HG03460 (cell line): Measurements from ENCODE around the gene ATP5ME.
"Not testable (repeated sequence)": the region's sequence is repeated elsewhere in the genome, so short reads cannot be mapped to it uniquely, and the experiment has no call there.

Experiments
- ATAC-seq: cut with Tn5 transposase; IDR thresholded peaks from one replicate; pipeline ENCODE4 v1.9.1; 2021; ENCODE audit not compliant: unreplicated experiment

ATP5ME gene

GRCh38 chr4:671769-672168, 2.3 kb downstream of the ATP5ME start:
- ATAC-seq: no peak

- ATAC-seq: not testable (repeated sequence)
These were observed 4.1 kb downstream of the ATP5ME start for GRCh38 chr4:669806-670559.

GRCh38 chr4:668219-668618, 5.9 kb downstream of the ATP5ME start:
- ATAC-seq: not testable (repeated sequence)

- no peak for ATAC-seq
These were observed 6.5 kb downstream of the ATP5ME start for GRCh38 chr4:667545-667925.

GRCh38 chr4:666822-667544, 7.1 kb downstream of the ATP5ME start:
- ATAC-seq: no peak

GRCh38 chr4:666436-666810, 7.7 kb downstream of the ATP5ME start:
- no peak for ATAC-seq

- ATAC-seq: no peak
These were observed 8.2 kb downstream of the ATP5ME start for GRCh38 chr4:665751-666435.

GRCh38 chr4:665381-665750, 8.7 kb downstream of the ATP5ME start:
- ATAC-seq: no peak

- ATAC-seq: no peak
These were observed 9.3 kb downstream of the ATP5ME start for GRCh38 chr4:664713-665231.

- peak; percentile 61 for ATAC-seq
These were observed 10.3 kb downstream of the ATP5ME start for GRCh38 chr4:663438-664428.

- no peak for ATAC-seq
These were observed 11.0 kb downstream of the ATP5ME start for GRCh38 chr4:663046-663437.

- ATAC-seq: no peak
These were observed 12.0 kb downstream of the ATP5ME start for GRCh38 chr4:661881-662761.

- no peak for ATAC-seq
These were observed 12.8 kb downstream of the ATP5ME start for GRCh38 chr4:661231-661630.

GRCh38 chr4:660401-660800, 13.7 kb downstream of the ATP5ME start:
- no peak for ATAC-seq

GRCh38 chr4:659851-660250, 14.2 kb downstream of the ATP5ME start:
- ATAC-seq: no peak

- no peak for ATAC-seq
These were observed 15.1 kb downstream of the ATP5ME start for GRCh38 chr4:658681-659667.

GRCh38 chr4:657834-658667, 16.0 kb downstream of the ATP5ME start:
- ATAC-seq: no peak
